Effector memory CD4-positive, alpha-beta T cell (primary cell): ENCODE data around the gene IRAK1.

Experiments used
- DNase-seq, 3 donors: peaks; one replicate each; pipeline ENCODE4 v3.0.0-alpha.2; 2020
- H3K27ac ChIP-seq: 2 replicates; pipeline ENCODE4 v1.7.0; 2013; ENCODE audit warnings: mild to moderate bottlenecking, low read length, moderate library complexity; ENCODE audit not compliant: insufficient read depth, poor library complexity, severe bottlenecking
- H3K27me3 ChIP-seq: replicated peaks from 2 replicates; pipeline ENCODE4 v1.7.0; 2013; ENCODE audit warnings: mild to moderate bottlenecking, low read length; ENCODE audit not compliant: insufficient read depth, control insufficient read depth, poor library complexity, severe bottlenecking
- H3K36me3 ChIP-seq: 2 replicates; pipeline ENCODE4 v1.7.0; 2013; ENCODE audit warnings: mild to moderate bottlenecking, low read length, moderate library complexity; ENCODE audit not compliant: control insufficient read depth, insufficient read depth
- H3K4me1 ChIP-seq: 2 replicates; pipeline ENCODE4 v1.7.0; 2013; ENCODE audit warnings: low read length, mild to moderate bottlenecking; ENCODE audit not compliant: control insufficient read depth, insufficient read depth, poor library complexity, severe bottlenecking
- H3K4me3 ChIP-seq: 2 replicates; pipeline ENCODE4 v1.7.0; 2013; ENCODE audit warnings: low read length, low read depth, mild to moderate bottlenecking; ENCODE audit not compliant: insufficient read depth, poor library complexity, severe bottlenecking
- H3K9me3 ChIP-seq: 2 replicates; pipeline ENCODE4 v1.7.0; 2013; ENCODE audit warnings: mild to moderate bottlenecking, low read length, moderate library complexity; ENCODE audit not compliant: control insufficient read depth

Gene IRAK1

DNA sequence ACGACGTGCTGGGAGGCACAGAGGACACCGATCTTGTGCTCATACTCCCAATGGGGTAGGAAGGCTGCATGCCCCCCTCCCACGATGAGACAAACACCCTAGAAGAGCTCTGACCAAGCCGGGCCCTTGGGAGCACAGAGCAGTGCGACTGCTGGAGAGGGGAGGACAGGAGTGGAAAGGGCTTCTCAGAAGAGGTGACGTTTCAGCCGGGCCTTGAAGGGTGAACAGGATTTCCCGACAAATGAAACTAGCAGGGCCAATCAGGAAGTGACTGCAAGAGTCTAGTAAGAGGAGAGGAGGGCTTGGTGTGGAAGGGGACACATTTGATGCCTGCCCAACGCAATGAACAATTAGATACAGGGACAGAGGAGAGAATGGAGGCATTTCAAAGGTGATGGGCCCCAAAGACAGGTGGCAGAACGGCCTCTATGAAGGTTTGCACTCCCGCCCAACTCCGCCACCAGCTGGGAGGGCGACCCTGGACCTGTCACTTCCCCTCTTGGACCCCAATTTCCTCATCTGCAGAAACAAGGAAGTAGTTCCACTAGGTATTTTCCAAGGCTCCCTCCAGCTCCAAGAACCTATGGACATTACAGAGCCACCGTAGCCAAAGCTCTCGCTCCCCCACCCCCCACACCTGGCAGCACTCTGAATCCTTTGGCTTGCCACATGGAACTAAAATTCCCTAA is 52.0 kb downstream of the IRAK1 start:
- Histone ChIP-seq H3K9me3 (no peaks in the 10 kb centered on the region), H3K4me1 (peaks cover 16% of the 10 kb centered on the region), H3K27me3 (no peaks in the 10 kb centered on the region), H3K36me3 (peaks cover 14% of the 10 kb centered on the region), H3K27ac (peak overlapping the region; percentile 94), H3K4me3 (peak overlapping the region; percentile 99)
- DNase-seq: no peak

DNA sequence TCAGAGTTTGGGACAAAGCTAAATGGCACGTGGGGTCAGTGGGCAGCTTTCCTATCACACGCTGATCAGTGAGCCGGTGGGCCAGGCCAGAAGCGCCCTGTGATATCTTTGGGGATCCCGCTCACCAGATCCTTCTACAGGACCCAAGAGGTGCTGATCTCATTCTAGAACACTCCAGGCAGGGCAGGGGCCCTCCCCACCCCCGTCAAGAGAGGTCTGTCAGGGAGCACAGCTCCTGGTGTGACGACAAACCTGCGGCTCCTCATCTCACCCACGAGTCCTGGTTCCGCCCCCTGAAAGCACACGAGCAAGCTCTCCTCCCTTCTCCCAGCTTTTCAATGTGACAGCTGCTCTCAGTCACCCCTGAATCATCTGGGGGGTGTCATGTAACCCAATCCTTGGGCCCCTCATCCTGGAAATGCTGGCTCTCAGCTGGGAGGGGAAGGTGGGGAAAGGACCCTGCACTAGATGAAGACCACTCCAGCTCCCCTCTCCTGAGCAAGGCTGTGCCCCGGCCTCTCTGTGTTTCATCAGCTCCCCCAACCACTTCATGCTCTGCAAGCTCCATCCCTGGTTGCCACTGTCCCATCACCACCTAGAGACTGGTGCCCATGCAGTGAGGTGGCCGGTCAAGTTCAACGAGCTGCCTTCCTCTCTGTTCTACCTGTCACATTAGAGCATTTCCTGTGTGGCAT is 52.7 kb downstream of the IRAK1 start:
- Histone ChIP-seq H3K4me1 (peaks cover 16% of the 10 kb centered on the region), H3K36me3 (peaks cover 21% of the 10 kb centered on the region), H3K27ac (peak overlapping the region; percentile 94), H3K9me3 (no peaks in the 10 kb centered on the region), H3K27me3 (no peaks in the 10 kb centered on the region), H3K4me3 (peak overlapping the region; percentile 99)
- DNase-seq: no peak

DNA sequence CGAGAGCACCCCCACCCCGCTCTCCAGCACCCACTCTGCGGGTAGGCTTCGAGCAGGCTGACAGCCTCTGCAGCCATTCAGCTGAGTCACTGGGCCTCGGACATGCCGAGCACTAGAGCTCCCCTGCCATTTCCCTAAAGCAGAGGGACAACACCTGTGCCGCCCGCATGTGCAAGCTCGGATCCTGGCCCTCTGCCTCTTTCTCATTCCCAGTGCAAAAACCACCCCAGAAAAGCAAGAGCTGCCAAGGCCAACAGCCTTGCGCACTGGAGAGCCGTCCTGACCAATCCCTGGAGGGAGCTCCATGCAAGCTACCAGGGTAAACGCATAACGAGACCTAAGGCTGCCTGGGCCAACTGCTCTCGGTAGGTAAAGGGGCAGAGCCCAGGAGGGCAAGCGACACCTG is 53.4 kb downstream of the IRAK1 start:
- Histone ChIP-seq H3K4me3 (no peak overlapping the region), H3K36me3 (peaks cover 28% of the 10 kb centered on the region), H3K27ac (peak overlapping the region; percentile 94), H3K9me3 (no peaks in the 10 kb centered on the region), H3K4me1 (peaks cover 16% of the 10 kb centered on the region), H3K27me3 (no peaks in the 10 kb centered on the region)
- no peak for DNase-seq

DNA sequence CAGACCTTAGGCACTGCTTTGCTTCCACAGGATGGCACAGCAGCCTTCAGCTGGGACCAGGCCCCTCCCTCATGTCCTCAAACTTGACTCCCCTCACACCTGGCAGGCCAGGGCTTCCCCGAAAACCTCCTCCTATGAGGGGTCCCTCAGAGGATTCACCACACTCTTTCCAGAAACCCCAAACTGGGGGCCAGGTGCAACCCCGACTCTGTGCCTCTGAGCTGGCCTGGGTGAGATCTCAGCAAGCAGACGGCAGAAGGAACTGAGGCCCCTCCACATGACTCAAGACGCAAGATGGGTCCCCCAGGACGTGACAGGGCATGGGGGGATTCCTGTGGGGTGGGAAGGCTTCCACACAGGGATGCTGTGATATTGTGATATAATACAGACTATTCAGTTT is 54.3 kb downstream of the IRAK1 start:
- Histone ChIP-seq H3K4me1 (peaks cover 16% of the 10 kb centered on the region), H3K4me3 (no peak overlapping the region), H3K36me3 (peaks cover 35% of the 10 kb centered on the region), H3K9me3 (no peaks in the 10 kb centered on the region), H3K27me3 (no peaks in the 10 kb centered on the region), H3K27ac (no peak overlapping the region)
- DNase-seq: no peak

DNA sequence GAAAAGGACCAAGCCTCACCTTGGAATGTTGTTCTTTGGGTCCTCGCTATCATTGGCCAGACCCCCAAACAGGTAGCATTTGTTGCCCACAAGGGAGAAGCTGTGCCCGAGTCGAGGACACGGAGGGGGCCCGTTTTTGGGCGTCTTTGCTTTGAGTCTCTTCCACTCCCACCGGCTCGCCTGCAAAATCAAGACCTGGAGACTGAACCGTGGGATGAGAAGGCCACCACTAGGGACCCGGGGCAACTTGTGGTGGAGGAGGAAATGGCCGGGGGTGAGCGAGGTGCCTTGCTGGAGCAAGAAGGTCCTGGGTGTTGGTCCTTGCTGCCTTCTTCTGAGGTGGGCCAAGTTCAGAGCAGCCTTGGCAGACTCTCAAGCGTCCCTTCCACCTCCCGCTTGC is 55.6 kb downstream of the IRAK1 start:
- H3K36me3 ChIP-seq: peaks cover 48% of the 10 kb centered on the region
- DNase-seq: no peak
- H3K27ac ChIP-seq: no peak overlapping the region
- no peaks in the 10 kb centered on the region for H3K9me3 ChIP-seq
- H3K27me3 ChIP-seq: no peaks in the 10 kb centered on the region
- no peak overlapping the region for H3K4me3 ChIP-seq
- H3K4me1 ChIP-seq: peaks cover 13% of the 10 kb centered on the region

DNA sequence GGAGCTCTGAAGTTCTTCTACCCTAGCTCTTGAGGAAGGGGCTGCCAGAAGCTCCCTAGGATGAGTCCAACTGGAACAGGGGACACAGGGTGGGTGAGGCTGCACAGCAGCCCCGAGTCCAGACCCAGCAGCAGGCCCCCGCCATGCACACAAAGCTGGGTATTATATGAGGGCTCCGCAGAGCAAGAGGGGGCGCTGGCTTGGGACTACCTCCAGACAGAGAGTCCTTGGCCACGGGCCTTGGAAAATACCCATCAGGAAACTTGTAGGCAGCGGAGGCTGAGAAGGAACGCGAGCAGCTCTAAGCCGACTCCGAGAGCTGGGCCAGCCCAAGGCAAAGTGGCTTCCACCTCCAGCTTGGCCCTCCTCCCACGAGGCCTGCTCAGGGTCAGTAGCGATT is 56.2 kb downstream of the IRAK1 start:
- DNase-seq: no peak
- no peak overlapping the region for H3K27ac ChIP-seq
- H3K27me3 ChIP-seq: no peaks in the 10 kb centered on the region
- H3K4me1 ChIP-seq: peaks cover 12% of the 10 kb centered on the region
- no peaks in the 10 kb centered on the region for H3K9me3 ChIP-seq
- H3K36me3 ChIP-seq: peaks cover 54% of the 10 kb centered on the region
- no peak overlapping the region for H3K4me3 ChIP-seq

DNA sequence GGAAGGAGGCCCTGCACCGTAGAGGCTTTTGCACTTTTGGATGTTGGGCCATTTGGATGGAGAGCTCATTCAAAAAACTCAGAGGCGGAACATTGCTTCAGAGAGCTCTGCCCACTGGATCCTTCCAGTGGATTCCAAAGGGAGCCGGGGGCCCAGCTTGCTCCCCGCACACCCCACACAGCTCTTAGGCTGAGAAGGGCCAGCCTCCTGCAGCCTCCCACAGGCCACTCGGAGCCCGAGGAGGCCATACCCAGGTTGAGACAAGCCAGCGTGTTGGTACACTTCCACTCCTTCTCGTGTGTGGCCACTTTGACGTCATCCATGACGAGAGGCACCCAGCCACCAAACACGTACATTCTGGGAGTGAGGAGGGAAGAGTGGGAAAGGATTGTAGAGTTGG is 58.4 kb downstream of the IRAK1 start:
- no peaks in the 10 kb centered on the region for H3K27me3 ChIP-seq
- peaks cover 76% of the 10 kb centered on the region for H3K36me3 ChIP-seq
- no peak overlapping the region for H3K4me3 ChIP-seq
- no peak overlapping the region for H3K27ac ChIP-seq
- no peaks in the 10 kb centered on the region for H3K9me3 ChIP-seq
- no peak for DNase-seq
- peaks cover 3% of the 10 kb centered on the region for H3K4me1 ChIP-seq

DNA sequence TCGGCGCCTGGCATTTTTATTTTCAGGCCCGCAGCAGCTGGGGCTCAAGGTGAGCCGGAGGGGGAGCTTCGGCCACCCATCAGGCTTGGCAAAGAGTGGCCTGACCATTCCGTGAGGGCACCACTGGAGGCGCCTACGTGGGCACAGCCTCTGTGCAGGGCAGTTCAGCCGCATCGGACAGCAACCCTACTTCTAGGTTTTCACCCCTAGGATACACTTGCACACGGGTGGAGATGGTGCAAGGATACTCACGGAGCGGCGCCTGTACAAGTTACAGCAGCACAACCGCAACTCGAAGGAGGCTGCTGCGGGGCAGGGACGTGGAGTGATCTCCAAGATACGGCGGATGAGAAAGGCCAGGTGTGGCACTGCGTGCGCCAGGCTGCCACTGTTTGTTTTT is 58.9 kb downstream of the IRAK1 start:
- Histone ChIP-seq H3K9me3 (no peaks in the 10 kb centered on the region), H3K36me3 (peaks cover 81% of the 10 kb centered on the region), H3K4me1 (no peaks in the 10 kb centered on the region), H3K4me3 (no peak overlapping the region), H3K27me3 (no peaks in the 10 kb centered on the region), H3K27ac (no peak overlapping the region)
- DNase-seq: no peak
